Liver (tissue), 9 donors: Measurements from ENCODE around the gene ADAMTS2. TPM values are rescaled to one million over a fixed set of nuclear protein-coding genes. Genes with fewer than 3 reads are reported as not detected.

Source experiments
- DNase-seq: peaks from one replicate; pipeline ENCODE4 v3.0.0-alpha.2; 2017; ENCODE audit warnings: low spot score
- H3K27ac ChIP-seq, 2 donors: one replicate each; pipeline ENCODE4 v1.7.0; 2013; ENCODE audit warnings: inconsistent platforms in 2 of 2, low read length in 2 of 2, control low read depth in 1 of 2, low read depth in 1 of 2, mild to moderate bottlenecking in 1 of 2
- H3K27me3 ChIP-seq, 4 donors: one replicate each; pipeline versions ENCODE4 v1.6.1 to v1.7.0; 2013; ENCODE audit warnings: low read length in 3 of 4, inconsistent platforms in 1 of 4, mild to moderate bottlenecking in 1 of 4, moderate library complexity in 1 of 4; ENCODE audit not compliant: control insufficient read depth in 4 of 4, insufficient read depth in 4 of 4
- H3K36me3 ChIP-seq, 4 donors: one replicate each; pipeline versions ENCODE4 v1.6.1 to v1.7.0; 2013; ENCODE audit warnings: low read length in 3 of 4, mild to moderate bottlenecking in 3 of 4, low read depth in 1 of 4, moderate library complexity in 1 of 4; ENCODE audit not compliant: control insufficient read depth in 4 of 4, insufficient read depth in 3 of 4
- H3K4me1 ChIP-seq, 4 donors: one replicate each; pipeline versions ENCODE4 v1.6.1 to v1.7.0; 2013; ENCODE audit warnings: low read length in 3 of 4, mild to moderate bottlenecking in 3 of 4, moderate library complexity in 1 of 4; ENCODE audit not compliant: control insufficient read depth in 4 of 4, insufficient read depth in 4 of 4
- H3K4me3 ChIP-seq, 3 donors: one replicate each; pipeline versions ENCODE4 v1.6.1 to v1.7.0; 2013; ENCODE audit warnings: low read length in 3 of 3, control low read depth in 1 of 3, low read depth in 1 of 3, mild to moderate bottlenecking in 1 of 3
- H3K9ac ChIP-seq, 2 donors: one replicate each; pipeline ENCODE4 v1.7.0; 2013; ENCODE audit warnings: low read length in 2 of 2, mild to moderate bottlenecking in 2 of 2, moderate library complexity in 2 of 2, control low read depth in 1 of 2, low read depth in 1 of 2
- H3K9me3 ChIP-seq, 4 donors: one replicate each; pipeline versions ENCODE4 v1.6.1 to v1.7.0; 2013; ENCODE audit warnings: low read length in 3 of 4; ENCODE audit not compliant: control insufficient read depth in 4 of 4
- GABPA ChIP-seq, 2 donors: IDR thresholded peaks in 1 of 2; conservative IDR thresholded peaks in 1 of 2; 2 replicates each; pipeline ENCODE4 v1.6.1; 2016; ENCODE audit warnings: antibody characterized with exemption in 2 of 2, mild to moderate bottlenecking in 1 of 2, moderate library complexity in 1 of 2
- HNF4A ChIP-seq, 2 donors: conservative IDR thresholded peaks; 2 replicates each; pipeline ENCODE4 v1.6.1; 2016; ENCODE audit warnings: antibody characterized with exemption in 2 of 2, mild to moderate bottlenecking in 2 of 2
- JUND ChIP-seq, 2 donors: IDR thresholded peaks; 2 replicates each; pipeline ENCODE4 v1.6.1; 2016; ENCODE audit warnings: antibody characterized with exemption in 2 of 2
- NR2F2 ChIP-seq: IDR thresholded peaks from 2 replicates; pipeline ENCODE4 v1.6.1; 2016; ENCODE audit warnings: antibody characterized with exemption
- RAD21 ChIP-seq, 2 donors: IDR thresholded peaks; 2 replicates each; pipeline ENCODE4 v1.6.1; 2016; ENCODE audit warnings: antibody characterized with exemption in 2 of 2, mild to moderate bottlenecking in 2 of 2
- REST ChIP-seq: IDR thresholded peaks from 2 replicates; pipeline ENCODE4 v1.6.1; 2016; ENCODE audit warnings: antibody characterized with exemption, mild to moderate bottlenecking
- RXRA ChIP-seq, 2 donors: IDR thresholded peaks; 2 replicates each; pipeline ENCODE4 v1.6.1; 2017 to 2018; ENCODE audit warnings: antibody characterized with exemption in 2 of 2, mild to moderate bottlenecking in 1 of 2
- SP1 ChIP-seq: IDR thresholded peaks from 2 replicates; pipeline ENCODE4 v1.6.1; 2018; ENCODE audit warnings: antibody characterized with exemption, mild to moderate bottlenecking
- TAF1 ChIP-seq: conservative IDR thresholded peaks from 2 replicates; pipeline ENCODE4 v1.6.1; 2016; ENCODE audit warnings: antibody characterized with exemption, mild to moderate bottlenecking
- WGBS: extraction: QIAGEN DNeasy Blood & Tissue Kit; methylation state at CpG from one replicate; pipeline ENCODE4 v1.1.7; 2013; 5-methylcytosine and 5-hydroxymethylcytosine counted together
- polyA plus RNA-seq, 2 donors: library from polyadenylated mRNA; stranded (reverse) in 1 of 2; unstranded in 1 of 2; fragments of 200-250 nt in 1 of 2; fragments of >200 nt in 1 of 2; fragmentation: Nextera tagmentation in 1 of 2; extraction: Ambion mirVana in 1 of 2; gene quantifications; one replicate each; pipeline versions ENCODE4 v1.2.1 to v1.2.3, GENCODE V29; 2013 to 2015
- total RNA-seq, 2 donors: library from RNA; depleted of rRNA; stranded (reverse); fragments of >200 nt; gene quantifications; one replicate each; pipeline ENCODE4 v1.2.3, GENCODE V29; 2014
- TF ChIP-seq, protein P1 (sequence below): IDR thresholded peaks from 2 replicates; pipeline ENCODE4 v1.6.1; 2016; ENCODE audit warnings: antibody characterized with exemption
- TF ChIP-seq, protein P2 (sequence below): IDR thresholded peaks from 2 replicates; pipeline ENCODE4 v1.6.1; 2016; ENCODE audit warnings: antibody characterized with exemption
- donor health status: healthy.
- donor health status: healthy.
- donor health status: healthy.
- donor health status: healthy.
- donor health status: healthy.

The ADAMTS2 gene
- total and polyA plus RNA-seq, 4 donors: 2.7 to 24.3 (median 12.0) TPM

DNA sequence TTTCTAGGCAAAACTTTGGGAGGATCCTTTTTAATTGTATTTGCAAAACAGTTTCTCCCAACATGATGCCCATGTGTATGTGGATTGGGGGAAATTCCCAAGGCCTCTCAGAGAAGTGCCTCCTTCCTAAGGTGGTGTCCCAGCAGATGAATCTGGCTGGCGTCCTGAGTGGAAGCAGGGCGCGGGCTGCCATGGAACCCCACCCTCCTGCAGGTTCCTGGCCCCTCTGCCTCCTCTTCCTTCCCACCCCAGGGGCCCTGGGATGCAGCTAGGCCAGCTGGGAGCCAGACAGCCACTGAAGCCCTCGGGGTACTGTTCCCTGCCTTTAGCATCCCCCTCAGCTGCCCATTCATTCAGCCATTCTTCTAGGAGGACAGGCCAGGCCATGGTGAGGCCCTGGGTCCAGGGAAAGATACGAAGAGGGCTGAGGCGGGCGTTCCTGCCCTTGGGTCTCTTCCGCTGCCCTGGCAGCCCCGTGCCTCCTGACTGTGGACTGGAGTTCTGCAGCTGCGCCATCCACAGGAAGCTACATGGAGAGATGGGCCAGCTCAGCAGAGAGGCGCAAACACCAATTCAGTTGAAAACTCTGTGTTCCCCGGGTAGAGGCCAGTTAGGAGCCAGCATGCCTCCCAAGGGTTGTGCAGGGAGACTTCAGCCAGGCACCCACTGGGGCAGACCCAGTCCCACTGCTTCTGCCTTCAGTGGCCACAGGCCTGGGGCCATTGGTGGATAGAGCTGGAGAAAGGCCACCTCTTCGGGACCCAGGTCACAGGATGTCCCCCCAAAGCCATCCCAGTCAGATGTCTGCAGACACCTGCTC, 36.5 kb downstream of the ADAMTS2 start:
- no peak overlapping the region for H3K9ac ChIP-seq
- WGBS: 87% methylated on average over 13 of the region's 13 CpGs
- DNase-seq: no peak

GRCh38 chr5:179307931-179308471, 37.3 kb downstream of the ADAMTS2 start:
- WGBS: 78% methylated on average over 24 of the region's 24 CpGs
- Histone ChIP-seq H3K27ac (no peak overlapping the region), H3K9me3 (peaks cover 0 to 4% (median 3%) of the 10 kb centered on the region in 4 donors), H3K4me3 (no peak overlapping the region), H3K36me3 (no peaks in the 10 kb centered on the region), H3K4me1 (no peaks in the 10 kb centered on the region), H3K27me3 (no peaks in the 10 kb centered on the region), H3K9ac (no peak overlapping the region)
- TF ChIP-seq REST (no peak), RAD21 (IDR thresholded peaks at IDR 0.05) (no peak), HNF4A (conservative IDR thresholded peaks at IDR 0.05) (no peak), GABPA (IDR thresholded peaks at IDR 0.05 in 1 of 2, conservative IDR thresholded peaks at IDR 0.05 in 1 of 2) (no peak), JUND (IDR thresholded peaks at IDR 0.05) (no peak), TAF1 (no peak), SP1 (no peak), RXRA (IDR thresholded peaks at IDR 0.05) (no peak), NR2F2 (no peak)
- TF ChIP-seq, protein P1, sequence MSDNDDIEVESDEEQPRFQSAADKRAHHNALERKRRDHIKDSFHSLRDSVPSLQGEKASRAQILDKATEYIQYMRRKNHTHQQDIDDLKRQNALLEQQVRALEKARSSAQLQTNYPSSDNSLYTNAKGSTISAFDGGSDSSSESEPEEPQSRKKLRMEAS: no peak
- TF ChIP-seq, protein P2, sequence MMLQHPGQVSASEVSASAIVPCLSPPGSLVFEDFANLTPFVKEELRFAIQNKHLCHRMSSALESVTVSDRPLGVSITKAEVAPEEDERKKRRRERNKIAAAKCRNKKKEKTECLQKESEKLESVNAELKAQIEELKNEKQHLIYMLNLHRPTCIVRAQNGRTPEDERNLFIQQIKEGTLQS: no peak
- DNase-seq: no peak

More for the DNA sequence above, 36.5 kb downstream of the ADAMTS2 start:
- Histone ChIP-seq H3K4me3 (no peak overlapping the region), H3K9me3 (peaks cover 0 to 4% (median 2%) of the 10 kb centered on the region in 4 donors), H3K27me3 (no peaks in the 10 kb centered on the region), H3K36me3 (no peaks in the 10 kb centered on the region), H3K4me1 (no peaks in the 10 kb centered on the region), H3K27ac (no peak overlapping the region)
- TF ChIP-seq GABPA (IDR thresholded peaks at IDR 0.05 in 1 of 2, conservative IDR thresholded peaks at IDR 0.05 in 1 of 2): no peak
